ENCODE data around the gene TIE1.

Gene TIE1

GRCh38 chr1:43331688-43332087 is 30.9 kb downstream of the TIE1 start:
- Histone ChIP-seq H3K4me3 (no peak overlapping the region), H3K27ac (no peak overlapping the region), H4K20me1 (no peaks in the 10 kb centered on the region), H3K9me3 (replicated peaks in 1 of 11) (peaks cover 8 to 21% (median 19%) of the 10 kb centered on the region in 11 experiments), H3K4me1 (peaks cover 19 to 27% (median 22%) of the 10 kb centered on the region in 10 experiments), H3K36me3 (no peaks in the 10 kb centered on the region), H3K27me3 (no peaks in the 10 kb centered on the region), H3K9ac (no peak overlapping the region), H3K4me2 (peak overlapping the region in 4 of 11 experiments; percentile 79 to 86 (median 80); a peak in 6 of 22 replicates)
- no peak for TF ChIP-seq Cebpa-rat (IDR thresholded peaks at IDR 0.05)

DNA sequence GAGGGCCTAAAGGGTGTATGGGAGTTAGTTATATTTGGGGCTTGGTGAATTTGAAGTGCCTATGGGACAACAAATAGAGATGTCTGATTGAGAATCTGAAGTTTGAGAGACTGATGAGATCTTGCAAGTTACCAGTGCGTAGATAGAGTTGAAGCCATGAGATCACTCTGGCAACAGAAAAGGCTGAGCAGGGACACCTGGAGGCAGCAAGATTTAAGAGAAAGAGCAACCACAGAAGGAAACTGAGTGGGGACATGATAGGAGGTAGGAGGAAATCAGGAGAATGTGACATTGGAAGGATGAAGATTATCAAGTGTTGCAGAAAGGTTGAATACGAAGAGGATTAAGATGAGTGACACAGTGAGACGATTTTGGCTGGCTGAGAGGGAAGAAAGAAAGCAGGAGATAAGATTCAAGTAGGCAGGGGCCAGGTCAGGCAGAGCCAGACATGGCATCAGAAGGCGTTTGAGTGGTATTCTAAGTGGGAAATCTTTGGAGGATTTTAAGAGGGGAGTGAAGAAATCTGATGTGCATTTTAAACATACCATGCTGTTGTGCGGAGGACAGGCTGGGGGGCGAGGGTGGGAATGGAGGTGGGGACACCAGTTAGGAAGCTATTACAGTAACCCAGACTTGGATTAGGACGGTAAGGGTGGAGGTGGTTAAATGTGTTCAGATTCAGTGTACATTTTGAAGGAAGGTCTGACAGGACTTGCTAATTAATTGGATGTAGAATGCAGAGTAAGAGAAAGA is 33.8 kb downstream of the TIE1 start:
- H3K36me3 ChIP-seq = no peaks in the 10 kb centered on the region
- H3K4me1 ChIP-seq = peaks cover 18 to 33% (median 24%) of the 10 kb centered on the region in 10 experiments
- no peak overlapping the region for H3K27ac ChIP-seq
- H3K9ac ChIP-seq = no peak overlapping the region
- no peak overlapping the region for H3K4me2 ChIP-seq
- no peaks in the 10 kb centered on the region for H3K27me3 ChIP-seq
- no peak overlapping the region for H3K4me3 ChIP-seq
- H4K20me1 ChIP-seq = no peaks in the 10 kb centered on the region; a peak in 1 of 22 replicates
- no peaks in the 10 kb centered on the region for H3K9me3 ChIP-seq (replicated peaks in 1 of 11)
- TF ChIP-seq Cebpa-rat (IDR thresholded peaks at IDR 0.05) = no peak

GRCh38 chr1:43337588-43337987 is 36.8 kb downstream of the TIE1 start, which contains the start of gene MPL:
Gene MPL, plus strand, starts transcription at chr1:43337818. Its CDS starts 31 bp downstream, at chr1:43337849.
- Histone ChIP-seq H3K4me1 (peaks cover 0 to 13% (median 6%) of the 10 kb centered on the region in 10 experiments; a peak in 10 of 20 replicates), H3K4me2 (peak within 1 kb of the TSS in 8 of 11 experiments; percentile 4 to 53 (median 17); a peak in 8 of 22 replicates), H3K27ac (peak within 1 kb of the TSS in 1 of 11 experiments; percentile 11; a peak in 1 of 22 replicates), H3K9ac (no peak within 1 kb of the TSS), H3K36me3 (no peaks in the 10 kb centered on the region), H3K27me3 (no peaks in the 10 kb centered on the region), H4K20me1 (no peaks in the 10 kb centered on the region; a peak in 1 of 22 replicates), H3K9me3 (replicated peaks in 1 of 11) (no peaks in the 10 kb centered on the region), H3K4me3 (no peak within 1 kb of the TSS)
- no peak for TF ChIP-seq Cebpa-rat (IDR thresholded peaks at IDR 0.05)

GRCh38 chr1:43338001-43338400 is 37.2 kb downstream of the TIE1 start:
- Histone ChIP-seq H3K9me3 (replicated peaks in 1 of 11) (no peaks in the 10 kb centered on the region), H3K9ac (no peak overlapping the region), H3K4me1 (peaks cover 0 to 13% (median 6%) of the 10 kb centered on the region in 10 experiments; a peak in 10 of 20 replicates), H3K4me3 (no peak overlapping the region), H4K20me1 (no peaks in the 10 kb centered on the region; a peak in 1 of 22 replicates), H3K4me2 (peak overlapping the region in 6 of 11 experiments; percentile 4 to 53 (median 24); a peak in 7 of 22 replicates), H3K27ac (no peak overlapping the region; a peak in 1 of 22 replicates), H3K36me3 (no peaks in the 10 kb centered on the region), H3K27me3 (no peaks in the 10 kb centered on the region)
- TF ChIP-seq Cebpa-rat (IDR thresholded peaks at IDR 0.05) = no peak

DNA sequence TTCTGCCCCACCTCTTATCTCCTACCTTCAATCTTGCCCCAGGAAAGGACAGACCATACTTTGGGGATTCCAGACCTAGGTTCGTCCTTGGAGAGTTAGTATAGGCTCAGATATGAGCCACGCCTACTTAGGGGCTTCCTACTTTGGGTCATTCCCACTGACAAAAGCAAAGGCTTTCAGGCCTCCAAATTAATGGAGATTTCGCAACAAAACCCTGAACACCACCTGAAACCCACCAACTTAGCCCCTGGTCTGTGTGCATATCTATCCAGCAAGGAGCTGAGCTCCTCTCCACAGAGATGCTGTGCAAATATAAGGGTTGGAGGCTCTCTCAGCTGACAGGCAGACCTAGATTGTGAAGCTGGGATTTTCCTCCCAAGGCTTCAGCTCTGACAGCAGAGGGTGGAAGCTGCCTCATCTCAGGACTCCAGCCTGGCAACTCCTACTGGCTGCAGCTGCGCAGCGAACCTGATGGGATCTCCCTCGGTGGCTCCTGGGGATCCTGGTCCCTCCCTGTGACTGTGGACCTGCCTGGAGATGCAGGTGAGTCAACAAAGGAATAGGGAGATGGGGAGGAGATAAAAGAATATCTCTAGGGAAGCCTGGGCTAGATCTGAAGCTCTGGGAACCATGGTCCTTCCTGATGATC is 38.9 kb downstream of the TIE1 start:
- Histone ChIP-seq H4K20me1 (no peaks in the 10 kb centered on the region; a peak in 1 of 22 replicates), H3K4me1 (peaks cover 0 to 13% (median 7%) of the 10 kb centered on the region in 10 experiments; a peak in 11 of 20 replicates), H3K36me3 (no peaks in the 10 kb centered on the region), H3K27me3 (no peaks in the 10 kb centered on the region), H3K27ac (no peak overlapping the region), H3K4me3 (no peak overlapping the region), H3K9ac (no peak overlapping the region), H3K4me2 (no peak overlapping the region), H3K9me3 (replicated peaks in 1 of 11) (no peaks in the 10 kb centered on the region)
- peak in 2 of 11 experiments; percentile 36 to 48; a peak in 2 of 22 replicates for TF ChIP-seq Cebpa-rat (IDR thresholded peaks at IDR 0.05)

- H3K4me1 ChIP-seq = peaks cover 4 to 17% (median 9%) of the 10 kb centered on the region in 10 experiments; a peak in 14 of 20 replicates
- H3K9me3 ChIP-seq (replicated peaks in 1 of 11) = no peaks in the 10 kb centered on the region
- H3K4me3 ChIP-seq = no peak overlapping the region
- no peak for TF ChIP-seq Cebpa-rat (IDR thresholded peaks at IDR 0.05)
- H3K27me3 ChIP-seq = no peaks in the 10 kb centered on the region
- no peak overlapping the region for H3K27ac ChIP-seq
- H3K4me2 ChIP-seq = no peak overlapping the region
- no peak overlapping the region for H3K9ac ChIP-seq
- H3K36me3 ChIP-seq = no peaks in the 10 kb centered on the region
- no peaks in the 10 kb centered on the region; a peak in 1 of 22 replicates for H4K20me1 ChIP-seq
Measured at GRCh38 chr1:43340559-43340958, 39.8 kb downstream of the TIE1 start.

- TF ChIP-seq Cebpa-rat (IDR thresholded peaks at IDR 0.05) = no peak
- Histone ChIP-seq H3K9me3 (replicated peaks in 1 of 11) (no peaks in the 10 kb centered on the region), H3K27ac (no peak overlapping the region), H3K4me1 (peaks cover 4 to 17% (median 9%) of the 10 kb centered on the region in 10 experiments), H3K9ac (no peak overlapping the region), H3K4me2 (no peak overlapping the region), H3K27me3 (no peaks in the 10 kb centered on the region), H3K36me3 (no peaks in the 10 kb centered on the region), H4K20me1 (no peaks in the 10 kb centered on the region), H3K4me3 (no peak overlapping the region)
Measured at GRCh38 chr1:43344267-43344850, 43.6 kb downstream of the TIE1 start.

DNA sequence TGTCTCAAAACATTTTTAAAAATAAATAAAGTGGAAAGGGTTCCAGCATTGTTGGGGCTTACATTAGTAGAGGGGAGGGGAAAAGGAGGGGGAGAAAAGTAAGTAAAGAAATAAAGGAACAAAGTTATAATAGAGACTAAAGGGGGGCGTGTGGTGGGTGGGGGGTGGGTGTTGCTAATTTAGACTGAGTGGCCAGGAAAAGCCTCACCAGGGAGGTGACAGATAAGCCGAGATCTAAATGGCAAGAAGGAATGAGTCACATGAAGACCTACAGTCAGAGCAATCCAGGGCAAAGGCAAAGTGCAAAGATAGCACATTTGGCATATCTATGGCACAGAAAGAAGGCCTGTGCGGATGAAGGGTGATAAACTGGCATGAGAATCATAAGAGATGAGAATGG is 44.3 kb downstream of the TIE1 start:
- H3K4me2 ChIP-seq = peak overlapping the region in 2 of 11 experiments; percentile 38 to 48; a peak in 2 of 22 replicates
- H4K20me1 ChIP-seq = no peaks in the 10 kb centered on the region
- no peaks in the 10 kb centered on the region for H3K9me3 ChIP-seq (replicated peaks in 1 of 11)
- no peaks in the 10 kb centered on the region for H3K27me3 ChIP-seq
- H3K27ac ChIP-seq = no peak overlapping the region
- H3K36me3 ChIP-seq = no peaks in the 10 kb centered on the region
- no peak for TF ChIP-seq Cebpa-rat (IDR thresholded peaks at IDR 0.05)
- H3K4me3 ChIP-seq = no peak overlapping the region
- no peak overlapping the region for H3K9ac ChIP-seq
- H3K4me1 ChIP-seq = peaks cover 11 to 24% (median 17%) of the 10 kb centered on the region in 10 experiments

DNA sequence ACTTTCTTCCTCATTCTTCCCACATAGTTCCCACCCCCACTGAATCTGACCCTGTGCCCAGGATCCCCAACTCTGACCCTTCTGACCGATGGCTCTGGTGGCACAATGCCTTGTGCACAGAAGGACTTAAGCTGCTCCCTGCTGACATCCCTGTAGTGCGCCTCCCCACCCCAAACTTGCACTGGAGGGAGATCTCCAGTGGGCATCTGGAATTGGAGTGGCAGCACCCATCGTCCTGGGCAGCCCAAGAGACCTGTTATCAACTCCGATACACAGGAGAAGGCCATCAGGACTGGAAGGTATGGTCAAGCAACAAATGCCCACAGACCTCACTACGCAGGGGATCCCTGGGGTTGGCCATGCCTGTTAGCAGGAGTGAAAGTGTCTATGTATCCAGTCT is 45.9 kb downstream of the TIE1 start:
- Histone ChIP-seq H3K9ac (no peak overlapping the region), H3K4me2 (no peak overlapping the region), H4K20me1 (no peaks in the 10 kb centered on the region), H3K4me3 (no peak overlapping the region), H3K27me3 (no peaks in the 10 kb centered on the region), H3K9me3 (replicated peaks in 1 of 11) (no peaks in the 10 kb centered on the region), H3K4me1 (peaks cover 12 to 34% (median 21%) of the 10 kb centered on the region in 10 experiments), H3K36me3 (no peaks in the 10 kb centered on the region), H3K27ac (no peak overlapping the region)
- TF ChIP-seq Cebpa-rat (IDR thresholded peaks at IDR 0.05) = no peak
